ENCODE data around the gene PYDC2. TPM values are rescaled to one million over a fixed set of nuclear protein-coding genes. Genes with fewer than 3 reads are reported as not detected.

Gene PYDC2
- total RNA-seq, 1 donor, result not detected

DNA sequence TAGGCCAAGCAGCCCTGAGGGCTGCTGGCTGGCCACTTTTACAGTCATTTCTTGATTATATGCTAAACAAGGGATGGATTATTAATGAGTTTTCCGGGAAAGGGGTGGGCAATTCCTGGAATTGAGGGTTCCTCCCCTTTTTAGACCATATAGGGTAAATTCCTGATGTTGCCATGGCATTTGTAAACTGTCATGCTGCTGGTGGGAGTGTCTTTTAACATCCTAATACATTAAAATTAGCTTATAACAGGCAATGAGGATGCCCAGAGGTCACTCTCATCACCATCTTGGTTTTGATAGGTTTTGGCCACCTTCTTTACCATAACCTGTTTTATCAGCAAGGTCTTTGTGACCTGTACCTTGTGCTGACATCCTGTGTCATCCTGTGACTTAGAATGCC is 11.7 kb upstream of the PYDC2 start:
- H3K79me2 ChIP-seq (ENCODE audit: insufficient read depth, low read length), result no peaks in the 10 kb centered on the region
- H3K4me1 ChIP-seq (ENCODE audit: insufficient read depth, low read length), result no peaks in the 10 kb centered on the region
- H3K9me3 ChIP-seq (ENCODE audit: low read depth, low read length), result no peaks in the 10 kb centered on the region
- H3K36me3 ChIP-seq (ENCODE audit: insufficient read depth, low read length), result no peaks in the 10 kb centered on the region
- H3K4me2 ChIP-seq (ENCODE audit: insufficient read depth, low read length), result no peak overlapping the region
- no peak overlapping the region for H3K27ac ChIP-seq (ENCODE audit: low read depth, low read length)
- H3K27me3 ChIP-seq (ENCODE audit: insufficient read depth, low read length), result no peaks in the 10 kb centered on the region
- TF ChIP-seq, protein P1, sequence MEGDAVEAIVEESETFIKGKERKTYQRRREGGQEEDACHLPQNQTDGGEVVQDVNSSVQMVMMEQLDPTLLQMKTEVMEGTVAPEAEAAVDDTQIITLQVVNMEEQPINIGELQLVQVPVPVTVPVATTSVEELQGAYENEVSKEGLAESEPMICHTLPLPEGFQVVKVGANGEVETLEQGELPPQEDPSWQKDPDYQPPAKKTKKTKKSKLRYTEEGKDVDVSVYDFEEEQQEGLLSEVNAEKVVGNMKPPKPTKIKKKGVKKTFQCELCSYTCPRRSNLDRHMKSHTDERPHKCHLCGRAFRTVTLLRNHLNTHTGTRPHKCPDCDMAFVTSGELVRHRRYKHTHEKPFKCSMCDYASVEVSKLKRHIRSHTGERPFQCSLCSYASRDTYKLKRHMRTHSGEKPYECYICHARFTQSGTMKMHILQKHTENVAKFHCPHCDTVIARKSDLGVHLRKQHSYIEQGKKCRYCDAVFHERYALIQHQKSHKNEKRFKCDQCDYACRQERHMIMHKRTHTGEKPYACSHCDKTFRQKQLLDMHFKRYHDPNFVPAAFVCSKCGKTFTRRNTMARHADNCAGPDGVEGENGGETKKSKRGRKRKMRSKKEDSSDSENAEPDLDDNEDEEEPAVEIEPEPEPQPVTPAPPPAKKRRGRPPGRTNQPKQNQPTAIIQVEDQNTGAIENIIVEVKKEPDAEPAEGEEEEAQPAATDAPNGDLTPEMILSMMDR (IDR thresholded peaks at IDR 0.05; ENCODE audit: extremely low read depth, low read depth, low read length), result no peak
- no peak for DNase-seq (ENCODE audit: insufficient read length, low spot score, missing footprints)
- no peak overlapping the region for H3K4me3 ChIP-seq (ENCODE audit: insufficient read depth, low read length)
- H2AFZ ChIP-seq (ENCODE audit: low read length), result no peak overlapping the region
- H4K20me1 ChIP-seq (ENCODE audit: insufficient read depth, low read length), result no peaks in the 10 kb centered on the region

DNA sequence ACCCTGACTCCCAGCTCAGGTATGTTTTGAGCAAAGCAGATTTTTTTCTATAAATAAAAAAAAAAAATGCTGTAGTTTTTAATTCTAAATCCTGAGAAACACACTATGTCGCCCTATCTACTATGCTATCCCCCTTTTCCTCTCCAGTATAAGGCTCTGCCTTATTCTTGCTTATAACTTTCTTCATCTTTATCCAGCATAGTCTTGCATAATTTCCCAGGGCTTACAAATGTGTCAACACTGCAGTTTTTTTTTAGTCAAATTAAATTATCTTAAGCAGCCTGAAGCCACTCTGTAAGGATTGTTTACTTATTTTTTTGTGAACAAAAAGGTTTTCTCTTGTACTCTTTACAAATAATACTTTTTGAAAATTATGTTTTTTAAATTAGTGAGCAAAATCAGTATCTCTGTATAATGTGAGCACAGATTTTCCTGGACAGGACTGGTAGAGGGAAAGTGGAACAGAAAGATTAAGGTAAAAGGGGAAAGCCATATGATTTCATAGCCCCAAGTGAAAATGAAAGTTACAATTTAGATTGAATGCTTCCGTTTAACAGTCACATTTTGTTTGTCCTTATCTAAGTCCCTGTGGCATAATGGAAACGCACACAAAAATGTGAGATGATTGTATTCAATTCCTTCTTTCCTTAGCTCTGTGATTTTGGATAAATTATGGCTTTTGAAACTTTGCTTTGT is 5.6 kb upstream of the PYDC2 start:
- H3K4me1 ChIP-seq (ENCODE audit: insufficient read depth, low read length), result no peaks in the 10 kb centered on the region
- H3K4me3 ChIP-seq (ENCODE audit: insufficient read depth, low read length), result no peak overlapping the region
- TF ChIP-seq, protein P1 (IDR thresholded peaks at IDR 0.05; ENCODE audit: extremely low read depth, low read depth, low read length), result no peak
- no peaks in the 10 kb centered on the region for H3K27me3 ChIP-seq (ENCODE audit: insufficient read depth, low read length)
- H4K20me1 ChIP-seq (ENCODE audit: insufficient read depth, low read length), result no peaks in the 10 kb centered on the region
- no peaks in the 10 kb centered on the region for H3K9me3 ChIP-seq (ENCODE audit: low read depth, low read length)
- H3K79me2 ChIP-seq (ENCODE audit: insufficient read depth, low read length), result no peaks in the 10 kb centered on the region
- no peak overlapping the region for H3K4me2 ChIP-seq (ENCODE audit: insufficient read depth, low read length)
- H3K36me3 ChIP-seq (ENCODE audit: insufficient read depth, low read length), result no peaks in the 10 kb centered on the region
- H3K27ac ChIP-seq (ENCODE audit: low read depth, low read length), result no peak overlapping the region
- no peak for DNase-seq (ENCODE audit: insufficient read length, low spot score, missing footprints)
- no peak overlapping the region for H2AFZ ChIP-seq (ENCODE audit: low read length)

DNA sequence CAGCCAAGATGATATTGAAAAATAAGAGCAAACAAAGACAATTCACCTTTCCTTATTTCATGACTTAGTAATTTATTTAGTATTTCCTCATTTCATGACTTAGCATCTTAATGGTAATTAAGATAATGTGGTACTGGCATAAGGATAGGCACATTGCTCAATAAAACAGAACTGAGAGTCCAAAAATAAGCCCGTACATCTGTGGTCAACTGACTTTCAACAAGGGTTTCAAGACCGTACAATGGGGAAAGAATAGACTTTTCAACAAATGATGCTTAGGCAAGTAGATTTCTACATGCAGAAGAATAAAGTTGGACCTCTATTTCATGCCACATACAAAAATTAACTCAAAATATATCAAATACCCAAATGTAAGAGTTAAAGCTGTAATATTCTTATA is 603 bp upstream of the PYDC2 start:
- no peak overlapping the region for H3K4me2 ChIP-seq (ENCODE audit: insufficient read depth, low read length)
- H3K27ac ChIP-seq (ENCODE audit: low read depth, low read length), result no peak overlapping the region
- H3K79me2 ChIP-seq (ENCODE audit: insufficient read depth, low read length), result no peaks in the 10 kb centered on the region
- no peaks in the 10 kb centered on the region for H3K27me3 ChIP-seq (ENCODE audit: insufficient read depth, low read length)
- H3K4me1 ChIP-seq (ENCODE audit: insufficient read depth, low read length), result no peaks in the 10 kb centered on the region
- TF ChIP-seq, protein P1 (IDR thresholded peaks at IDR 0.05; ENCODE audit: extremely low read depth, low read depth, low read length), result no peak
- no peaks in the 10 kb centered on the region for H3K9me3 ChIP-seq (ENCODE audit: low read depth, low read length)
- no peaks in the 10 kb centered on the region for H3K36me3 ChIP-seq (ENCODE audit: insufficient read depth, low read length)
- no peak overlapping the region for H3K4me3 ChIP-seq (ENCODE audit: insufficient read depth, low read length)
- no peak overlapping the region for H2AFZ ChIP-seq (ENCODE audit: low read length)
- DNase-seq (ENCODE audit: insufficient read length, low spot score, missing footprints), result no peak
- no peaks in the 10 kb centered on the region for H4K20me1 ChIP-seq (ENCODE audit: insufficient read depth, low read length)

DNA sequence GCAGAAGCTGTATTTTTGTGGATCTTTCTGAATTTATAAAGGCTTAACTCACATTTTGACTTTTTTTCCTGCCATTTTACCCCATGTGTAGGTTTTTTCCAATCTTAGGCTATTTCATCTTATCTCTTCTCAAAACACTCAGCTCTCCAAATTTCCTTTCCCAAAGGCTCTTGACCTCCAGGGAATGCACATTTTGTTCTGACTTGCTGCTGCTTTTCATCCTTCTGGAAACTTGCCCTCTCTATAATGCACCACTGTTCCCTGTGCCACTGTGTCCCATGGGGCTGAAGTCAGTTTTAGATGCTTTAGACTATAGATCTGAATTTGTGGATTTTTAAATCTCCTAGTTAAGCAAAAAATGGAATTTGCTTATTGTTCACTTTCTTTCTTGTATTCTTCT is 9.1 kb downstream of the PYDC2 start:
- no peaks in the 10 kb centered on the region for H3K36me3 ChIP-seq (ENCODE audit: insufficient read depth, low read length)
- H2AFZ ChIP-seq (ENCODE audit: low read length), result no peak overlapping the region
- TF ChIP-seq, protein P1 (IDR thresholded peaks at IDR 0.05; ENCODE audit: extremely low read depth, low read depth, low read length), result no peak

More for the DNA sequence above, 9.1 kb downstream of the PYDC2 start:
- Histone ChIP-seq H3K27ac (ENCODE audit: low read depth, low read length) (no peak overlapping the region), H4K20me1 (ENCODE audit: insufficient read depth, low read length) (no peaks in the 10 kb centered on the region), H3K9me3 (ENCODE audit: low read depth, low read length) (no peaks in the 10 kb centered on the region), H3K79me2 (ENCODE audit: insufficient read depth, low read length) (no peaks in the 10 kb centered on the region), H3K4me3 (ENCODE audit: insufficient read depth, low read length) (no peak overlapping the region), H3K27me3 (ENCODE audit: insufficient read depth, low read length) (no peaks in the 10 kb centered on the region), H3K4me2 (ENCODE audit: insufficient read depth, low read length) (no peak overlapping the region), H3K4me1 (ENCODE audit: insufficient read depth, low read length) (no peaks in the 10 kb centered on the region)
- DNase-seq (ENCODE audit: insufficient read length, low spot score, missing footprints), result no peak
